ENCODE measurements around the gene CYRIA. TPM values are rescaled to one million over a fixed set of nuclear protein-coding genes. Genes with fewer than 3 reads are reported as not detected.

CYRIA gene
- total and polyA plus RNA-seq, 4 donors, result 1.3 to 4.3 (median 2.4) TPM

GRCh38 chr2:16638946-16639345 lies 26.7 kb downstream of the CYRIA start:
- Histone ChIP-seq H3K4me3 (ENCODE audit: low read depth in 1 of 3, low read length in 3 of 3) (no peak overlapping the region), H3K9me3 (ENCODE audit: control insufficient read depth in 4 of 4, low read length in 3 of 4) (no peaks in the 10 kb centered on the region), H3K36me3 (ENCODE audit: control insufficient read depth in 4 of 4, insufficient read depth in 3 of 4, low read depth in 1 of 4, low read length in 3 of 4) (no peaks in the 10 kb centered on the region), H3K9ac (ENCODE audit: low read depth in 1 of 2, low read length in 2 of 2) (no peak overlapping the region), H3K27ac (ENCODE audit: low read depth in 1 of 2, low read length in 2 of 2) (no peak overlapping the region), H3K4me1 (ENCODE audit: control insufficient read depth in 4 of 4, insufficient read depth in 4 of 4, low read length in 3 of 4) (peaks cover 0 to 8% (median 0%) of the 10 kb centered on the region in 4 donors), H3K27me3 (ENCODE audit: control insufficient read depth in 4 of 4, insufficient read depth in 4 of 4, low read length in 3 of 4) (no peaks in the 10 kb centered on the region)
- 68% methylated on average over 8 of the region's 8 CpGs for WGBS
- DNase-seq (ENCODE audit: low spot score), result no peak
- no peak for TF ChIP-seq FOXA2 (IDR thresholded peaks at IDR 0.05)

- H3K4me1 ChIP-seq (ENCODE audit: control insufficient read depth in 4 of 4, insufficient read depth in 4 of 4, low read length in 3 of 4), result peaks cover 0 to 5% (median 0%) of the 10 kb centered on the region in 4 donors
- DNase-seq (ENCODE audit: low spot score), result no peak
- WGBS, result 80% methylated on average over 1 of the region's 1 CpG
- no peaks in the 10 kb centered on the region for H3K36me3 ChIP-seq (ENCODE audit: control insufficient read depth in 4 of 4, insufficient read depth in 3 of 4, low read depth in 1 of 4, low read length in 3 of 4)
- no peaks in the 10 kb centered on the region for H3K27me3 ChIP-seq (ENCODE audit: control insufficient read depth in 4 of 4, insufficient read depth in 4 of 4, low read length in 3 of 4)
- TF ChIP-seq GABPA (IDR thresholded peaks at IDR 0.05 in 1 of 2, conservative IDR thresholded peaks at IDR 0.05 in 1 of 2) (no peak), CTCF (IDR thresholded peaks at IDR 0.05; ENCODE audit: low read depth, low read length, missing input control) (no peak), REST (IDR thresholded peaks at IDR 0.05) (no peak), ATF3 (IDR thresholded peaks at IDR 0.05) (no peak), JUND (IDR thresholded peaks at IDR 0.05) (no peak), RAD21 (IDR thresholded peaks at IDR 0.05) (no peak), HNF4G (IDR thresholded peaks at IDR 0.05) (no peak), HNF4A (conservative IDR thresholded peaks at IDR 0.05) (no peak), FOXA1 (IDR thresholded peaks at IDR 0.05) (no peak), RXRA (IDR thresholded peaks at IDR 0.05) (no peak), NR2F2 (IDR thresholded peaks at IDR 0.05) (no peak)
- H3K4me3 ChIP-seq (ENCODE audit: low read depth in 1 of 3, low read length in 3 of 3), result no peak overlapping the region
- H3K27ac ChIP-seq (ENCODE audit: low read depth in 1 of 2, low read length in 2 of 2), result no peak overlapping the region
- no peak overlapping the region for H3K9ac ChIP-seq (ENCODE audit: low read depth in 1 of 2, low read length in 2 of 2)
- H3K9me3 ChIP-seq (ENCODE audit: control insufficient read depth in 4 of 4, low read length in 3 of 4), result no peaks in the 10 kb centered on the region
Observed at GRCh38 chr2:16637304-16637703, 28.3 kb downstream of the CYRIA start.

All from liver (tissue), 9 donors.